Body of pancreas (tissue), 4 donors: ENCODE results near the gene HPSE2.

Experiments
- POLR2A ChIP-seq, 3 donors: fragments of 450-650 bp; IDR thresholded peaks; one replicate each; pipeline ENCODE4 v1.6.1; 2016; ENCODE audit warnings: antibody characterized with exemption in 3 of 3, mild to moderate bottlenecking in 2 of 3
- TF ChIP-seq, protein P1 (sequence below), 7 experiments: fragments of 450-650 bp in 4 of 7; fragments of 200-600 bp in 3 of 7; sonication (generic) in 3 of 7; IDR thresholded peaks; one replicate each; pipeline ENCODE4 v1.5.1; 2016 to 2019; ENCODE audit warnings: antibody characterized with exemption in 7 of 7

GRCh38 chr10:98556061-98556460 lies 679.6 kb downstream of the HPSE2 start:
- TF ChIP-seq, protein P1, sequence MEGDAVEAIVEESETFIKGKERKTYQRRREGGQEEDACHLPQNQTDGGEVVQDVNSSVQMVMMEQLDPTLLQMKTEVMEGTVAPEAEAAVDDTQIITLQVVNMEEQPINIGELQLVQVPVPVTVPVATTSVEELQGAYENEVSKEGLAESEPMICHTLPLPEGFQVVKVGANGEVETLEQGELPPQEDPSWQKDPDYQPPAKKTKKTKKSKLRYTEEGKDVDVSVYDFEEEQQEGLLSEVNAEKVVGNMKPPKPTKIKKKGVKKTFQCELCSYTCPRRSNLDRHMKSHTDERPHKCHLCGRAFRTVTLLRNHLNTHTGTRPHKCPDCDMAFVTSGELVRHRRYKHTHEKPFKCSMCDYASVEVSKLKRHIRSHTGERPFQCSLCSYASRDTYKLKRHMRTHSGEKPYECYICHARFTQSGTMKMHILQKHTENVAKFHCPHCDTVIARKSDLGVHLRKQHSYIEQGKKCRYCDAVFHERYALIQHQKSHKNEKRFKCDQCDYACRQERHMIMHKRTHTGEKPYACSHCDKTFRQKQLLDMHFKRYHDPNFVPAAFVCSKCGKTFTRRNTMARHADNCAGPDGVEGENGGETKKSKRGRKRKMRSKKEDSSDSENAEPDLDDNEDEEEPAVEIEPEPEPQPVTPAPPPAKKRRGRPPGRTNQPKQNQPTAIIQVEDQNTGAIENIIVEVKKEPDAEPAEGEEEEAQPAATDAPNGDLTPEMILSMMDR (IDR thresholded peaks at IDR 0.05): no peak
- TF ChIP-seq POLR2A (IDR thresholded peaks at IDR 0.05): no peak
